Lower leg skin (tissue), 4 donors: ENCODE measurements around the gene ALMS1. TPM values are rescaled to one million over a fixed set of nuclear protein-coding genes. Genes with fewer than 3 reads are reported as not detected.
"Not testable (repeated sequence)": the region's sequence is repeated elsewhere in the genome, so short reads cannot be mapped to it uniquely, and the experiment has no call there.

Experiments
- DNase-seq, 2 donors: peaks; one replicate each; pipeline ENCODE4 v3.0.0-alpha.2; 2019; ENCODE audit warnings: low spot score in 2 of 2
- H3K4me3 ChIP-seq: fragments of 200-600 bp; sonication (generic); 2 replicates; pipeline ENCODE4 v1.5.1; 2017; ENCODE audit warnings: mild to moderate bottlenecking, low read depth; ENCODE audit not compliant: poor library complexity, severe bottlenecking
- POLR2A ChIP-seq, 2 donors: fragments of 450-650 bp; IDR thresholded peaks; one replicate each; pipeline ENCODE4 v1.6.1; 2016 to 2017; ENCODE audit warnings: antibody characterized with exemption in 2 of 2, mild to moderate bottlenecking in 1 of 2, moderate library complexity in 1 of 2
- WGBS, 2 donors: methylation state at CpG; one replicate each; pipeline ENCODE4 v1.1.5; 2018; 5-methylcytosine and 5-hydroxymethylcytosine counted together
- intact Hi-C: fragments of 100-400 bp; cut with DNase I; formaldehyde crosslinking; loops from one replicate; pipeline ENCODE4 v1.15.0; 2023; ENCODE audit warnings: low total_unique reads
- total RNA-seq, 4 donors: library from RNA; depleted of rRNA; stranded (reverse); fragments of >200 nt; gene quantifications; one replicate each; pipeline ENCODE4 v1.1.0, GENCODE V29; 2016
- TF ChIP-seq, protein P1 (sequence below), 3 donors: fragments of 450-650 bp; IDR thresholded peaks; one replicate each; pipeline ENCODE4 v1.5.1; 2016; ENCODE audit warnings: antibody characterized with exemption in 3 of 3, mild to moderate bottlenecking in 3 of 3, moderate library complexity in 2 of 3

Gene ALMS1
- total RNA-seq, 4 donors from 2014 or later, result 10.1 to 17.6 (median 14.3) TPM

DNA sequence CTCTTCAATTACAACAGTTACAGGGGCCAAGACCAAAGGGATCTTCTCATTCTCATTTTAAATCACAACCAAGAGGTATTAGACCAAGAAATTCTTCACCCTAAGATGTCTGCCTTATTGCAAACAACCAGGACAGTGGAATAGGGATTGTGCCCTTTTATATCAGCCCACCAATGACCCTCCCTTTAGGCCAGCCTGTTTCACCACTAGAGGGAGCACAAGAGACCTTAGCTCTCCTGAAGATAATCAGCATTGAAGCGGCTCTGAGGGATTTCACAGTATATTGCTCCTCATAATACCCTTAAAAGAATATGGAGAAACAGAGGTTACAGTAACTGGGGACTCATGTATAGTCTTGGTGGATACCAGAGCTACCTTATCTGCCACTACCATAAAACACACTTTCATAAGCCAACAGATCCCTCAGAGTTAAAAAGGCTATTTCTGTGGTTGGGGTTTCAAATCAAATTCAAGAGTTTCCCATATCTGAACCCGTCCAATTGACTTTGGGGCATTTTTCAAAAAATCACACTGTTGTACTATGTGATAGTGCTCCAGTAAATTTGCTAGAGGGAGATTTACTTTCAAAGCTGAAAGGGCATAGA is 245.1 kb downstream of the ALMS1 start:
- intact Hi-C loops, H3K4me3 ChIP-seq, DNase-seq: not testable (repeated sequence)
- 54 to 60% methylated on average over 2 of the region's 2 CpGs for WGBS, 2 donors

DNA sequence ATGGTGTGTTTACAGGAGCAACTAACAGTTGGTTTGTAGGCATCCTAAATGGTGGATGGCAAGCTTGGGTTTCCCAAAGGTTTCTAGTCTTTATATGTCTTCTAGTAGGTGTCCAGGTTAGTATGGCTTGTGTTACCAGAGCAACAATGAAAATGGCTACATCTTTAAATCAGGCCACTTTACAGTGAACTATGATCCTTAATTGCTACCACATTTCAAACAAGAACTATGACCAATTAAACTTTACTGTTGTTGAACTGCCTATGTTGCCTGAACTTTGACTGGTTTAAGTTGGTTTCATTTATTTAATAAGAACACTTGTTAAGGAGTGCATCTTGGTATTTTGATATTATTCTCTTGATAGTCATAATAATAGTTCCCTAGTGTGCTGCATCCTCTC is 251.3 kb downstream of the ALMS1 start:
- intact Hi-C loops, H3K4me3 ChIP-seq: not testable (repeated sequence)

DNA sequence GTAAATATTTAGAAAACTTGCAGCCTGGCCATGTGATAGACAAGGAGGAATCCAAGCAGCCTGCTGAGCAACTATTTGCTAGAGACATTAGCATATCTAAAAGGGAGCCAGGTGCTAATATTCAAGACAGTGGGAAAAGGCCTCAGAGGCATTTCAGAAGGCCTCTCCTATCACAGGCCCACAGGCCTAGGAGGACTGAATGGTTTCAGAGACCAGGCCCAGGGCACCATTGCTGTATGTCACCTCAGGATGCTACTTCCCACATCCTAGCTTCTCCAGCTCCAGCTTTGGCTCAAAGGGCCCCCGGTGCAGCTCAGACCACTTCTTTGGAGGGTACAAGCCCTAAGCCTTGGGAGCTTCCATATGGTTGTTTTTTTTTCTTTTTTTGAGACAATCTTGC is 252.8 kb downstream of the ALMS1 start:
- intact Hi-C loops, result no loop called here
- 100% methylated on average over 1 of the region's 1 CpG for WGBS, 2 donors
- H3K4me3 ChIP-seq, result no peak overlapping the region
- no peak for DNase-seq
- TF ChIP-seq POLR2A (IDR thresholded peaks at IDR 0.05), result no peak
- TF ChIP-seq, protein P1, sequence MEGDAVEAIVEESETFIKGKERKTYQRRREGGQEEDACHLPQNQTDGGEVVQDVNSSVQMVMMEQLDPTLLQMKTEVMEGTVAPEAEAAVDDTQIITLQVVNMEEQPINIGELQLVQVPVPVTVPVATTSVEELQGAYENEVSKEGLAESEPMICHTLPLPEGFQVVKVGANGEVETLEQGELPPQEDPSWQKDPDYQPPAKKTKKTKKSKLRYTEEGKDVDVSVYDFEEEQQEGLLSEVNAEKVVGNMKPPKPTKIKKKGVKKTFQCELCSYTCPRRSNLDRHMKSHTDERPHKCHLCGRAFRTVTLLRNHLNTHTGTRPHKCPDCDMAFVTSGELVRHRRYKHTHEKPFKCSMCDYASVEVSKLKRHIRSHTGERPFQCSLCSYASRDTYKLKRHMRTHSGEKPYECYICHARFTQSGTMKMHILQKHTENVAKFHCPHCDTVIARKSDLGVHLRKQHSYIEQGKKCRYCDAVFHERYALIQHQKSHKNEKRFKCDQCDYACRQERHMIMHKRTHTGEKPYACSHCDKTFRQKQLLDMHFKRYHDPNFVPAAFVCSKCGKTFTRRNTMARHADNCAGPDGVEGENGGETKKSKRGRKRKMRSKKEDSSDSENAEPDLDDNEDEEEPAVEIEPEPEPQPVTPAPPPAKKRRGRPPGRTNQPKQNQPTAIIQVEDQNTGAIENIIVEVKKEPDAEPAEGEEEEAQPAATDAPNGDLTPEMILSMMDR (IDR thresholded peaks at IDR 0.05), result no peak

More for the DNA sequence above, 251.3 kb downstream of the ALMS1 start:
- not testable (repeated sequence) for DNase-seq

DNA sequence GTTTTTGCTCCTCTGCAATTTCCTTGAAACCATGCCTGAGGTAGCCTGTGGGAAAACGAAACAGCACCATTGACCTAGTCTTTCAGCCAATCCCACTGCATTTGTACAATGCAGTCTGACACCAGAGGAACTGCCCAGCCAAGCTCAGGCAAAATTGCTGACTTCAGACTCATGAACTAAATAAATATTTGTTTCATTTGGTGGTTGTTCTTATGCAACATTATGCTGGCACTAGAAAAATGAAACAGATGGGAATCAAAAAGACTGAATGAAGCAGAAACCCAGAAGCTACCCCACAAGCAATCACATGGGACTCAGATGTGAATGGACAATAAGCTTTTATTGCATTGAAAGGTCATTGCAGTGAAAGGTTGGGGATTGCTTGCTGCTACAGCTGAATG is 254.9 kb downstream of the ALMS1 start:
- intact Hi-C loops, result no loop called here
- H3K4me3 ChIP-seq, result no peak overlapping the region
- WGBS, 2 donors, result 27 to 43% methylated on average over 1 of the region's 1 CpG
- no peak for DNase-seq
- no peak for TF ChIP-seq POLR2A (IDR thresholded peaks at IDR 0.05)
- TF ChIP-seq, protein P1 (IDR thresholded peaks at IDR 0.05), result no peak

DNA sequence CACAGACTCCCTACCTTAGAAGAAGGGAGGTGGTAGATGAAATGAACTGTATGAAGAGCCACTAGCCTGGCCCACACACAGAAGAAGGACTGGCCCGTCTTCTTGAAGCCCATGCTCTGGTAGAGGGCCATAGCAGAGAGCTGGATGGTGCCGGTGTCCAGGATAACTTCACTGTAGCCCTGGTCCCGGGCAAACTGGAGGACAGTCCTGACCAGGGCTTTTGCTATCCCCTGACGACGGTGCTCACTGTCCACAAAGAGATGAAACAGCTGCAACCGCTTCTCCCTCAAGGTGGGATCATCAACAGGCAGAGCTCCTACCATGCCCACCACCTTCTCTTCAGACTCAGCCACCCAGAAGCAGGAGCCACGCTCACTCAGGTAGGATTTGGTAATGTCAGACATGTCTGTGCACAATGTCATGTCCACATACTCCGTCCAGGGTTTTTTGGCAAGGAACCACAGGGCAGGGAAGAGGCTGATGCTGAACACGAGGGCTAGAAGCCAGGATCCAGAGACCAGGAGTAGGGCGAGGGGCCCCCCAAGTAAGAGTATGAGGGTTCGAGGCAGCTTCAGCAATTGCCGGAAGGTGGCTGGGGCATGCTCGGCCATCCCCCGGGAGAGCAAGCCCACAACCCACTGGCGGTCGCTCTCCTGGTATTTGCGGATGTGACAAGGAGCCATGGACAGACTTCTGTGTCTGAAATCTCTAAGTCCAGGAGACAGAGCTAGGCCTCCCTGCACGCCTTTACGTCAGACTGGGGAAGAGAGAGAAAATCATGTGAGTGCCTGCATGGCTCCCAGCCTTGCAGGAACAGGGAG is 255.5 kb downstream of the ALMS1 start:
- intact Hi-C loops, result no loop called here
- no peak for DNase-seq
- H3K4me3 ChIP-seq, result no peak overlapping the region
- TF ChIP-seq POLR2A (IDR thresholded peaks at IDR 0.05), result no peak
- TF ChIP-seq, protein P1 (IDR thresholded peaks at IDR 0.05), result no peak
- 92 to 93% methylated on average over 15 to 19 of the region's 19 CpGs for WGBS, 2 donors

DNA sequence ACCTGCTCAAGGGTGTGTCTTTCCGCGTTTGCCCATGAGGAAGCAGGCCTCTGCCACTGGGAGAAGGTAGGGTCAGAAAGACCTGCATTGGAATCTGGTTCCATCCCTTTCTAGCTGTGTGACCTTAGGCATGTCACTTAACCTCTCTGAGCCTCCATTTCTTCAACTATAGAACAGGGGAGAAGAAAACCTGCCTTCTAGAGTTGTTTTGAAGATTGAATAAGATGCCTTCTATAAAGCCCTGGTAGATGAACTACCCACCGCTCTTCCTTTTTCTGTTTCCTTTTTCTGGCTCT is 256.1 kb downstream of the ALMS1 start:
- DNase-seq, result no peak
- no peak overlapping the region for H3K4me3 ChIP-seq
- TF ChIP-seq, protein P1 (IDR thresholded peaks at IDR 0.05), result no peak
- TF ChIP-seq POLR2A (IDR thresholded peaks at IDR 0.05), result no peak
- intact Hi-C loops, result no loop called here
- WGBS, 2 donors, result 87 to 100% methylated on average over 1 to 3 of the region's 3 CpGs
